ENCODE data around the gene NINJ1.

NINJ1 gene

DNA sequence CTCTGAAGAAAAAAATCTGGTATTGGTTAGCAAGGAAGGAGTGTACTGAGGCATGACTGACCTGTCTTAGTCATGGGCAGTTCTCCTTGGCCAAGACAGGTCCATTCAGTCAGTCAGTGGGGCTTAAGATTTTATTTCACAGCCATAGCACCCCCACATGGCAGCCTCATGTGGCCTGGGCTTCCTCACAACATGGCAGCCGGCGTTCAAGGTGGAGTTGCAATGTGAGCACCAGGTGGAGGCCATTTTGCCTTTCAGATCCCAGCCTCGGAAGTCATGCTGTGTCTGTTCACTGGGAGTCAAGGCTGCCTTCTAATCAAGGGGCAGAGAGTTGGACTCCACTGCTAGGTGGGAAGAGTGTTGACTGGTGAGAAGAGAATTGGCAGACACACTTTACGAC, 48.4 kb downstream of the NINJ1 start:
- no peak for DNase-seq

DNA sequence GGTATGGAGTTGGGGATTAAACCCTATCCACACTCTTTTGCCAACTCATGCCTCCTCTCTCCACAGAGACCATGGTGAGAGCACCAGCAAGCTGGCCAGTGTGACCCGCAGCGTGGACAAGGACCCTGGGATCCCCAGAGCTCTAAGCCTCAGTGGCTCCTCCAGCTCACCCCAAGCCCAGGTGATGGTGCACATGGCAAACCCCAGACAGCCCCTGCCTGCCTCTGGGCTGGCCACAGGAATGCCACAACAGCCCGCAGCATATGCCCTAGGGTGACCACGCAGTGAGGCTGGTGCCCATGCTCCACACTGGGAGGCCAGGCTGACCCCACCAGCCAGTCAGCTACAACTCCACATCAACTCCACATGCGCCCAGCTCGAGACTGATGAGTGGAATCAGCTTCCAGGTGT, 49.6 kb downstream of the NINJ1 start:
- DNase-seq: no peak

DNA sequence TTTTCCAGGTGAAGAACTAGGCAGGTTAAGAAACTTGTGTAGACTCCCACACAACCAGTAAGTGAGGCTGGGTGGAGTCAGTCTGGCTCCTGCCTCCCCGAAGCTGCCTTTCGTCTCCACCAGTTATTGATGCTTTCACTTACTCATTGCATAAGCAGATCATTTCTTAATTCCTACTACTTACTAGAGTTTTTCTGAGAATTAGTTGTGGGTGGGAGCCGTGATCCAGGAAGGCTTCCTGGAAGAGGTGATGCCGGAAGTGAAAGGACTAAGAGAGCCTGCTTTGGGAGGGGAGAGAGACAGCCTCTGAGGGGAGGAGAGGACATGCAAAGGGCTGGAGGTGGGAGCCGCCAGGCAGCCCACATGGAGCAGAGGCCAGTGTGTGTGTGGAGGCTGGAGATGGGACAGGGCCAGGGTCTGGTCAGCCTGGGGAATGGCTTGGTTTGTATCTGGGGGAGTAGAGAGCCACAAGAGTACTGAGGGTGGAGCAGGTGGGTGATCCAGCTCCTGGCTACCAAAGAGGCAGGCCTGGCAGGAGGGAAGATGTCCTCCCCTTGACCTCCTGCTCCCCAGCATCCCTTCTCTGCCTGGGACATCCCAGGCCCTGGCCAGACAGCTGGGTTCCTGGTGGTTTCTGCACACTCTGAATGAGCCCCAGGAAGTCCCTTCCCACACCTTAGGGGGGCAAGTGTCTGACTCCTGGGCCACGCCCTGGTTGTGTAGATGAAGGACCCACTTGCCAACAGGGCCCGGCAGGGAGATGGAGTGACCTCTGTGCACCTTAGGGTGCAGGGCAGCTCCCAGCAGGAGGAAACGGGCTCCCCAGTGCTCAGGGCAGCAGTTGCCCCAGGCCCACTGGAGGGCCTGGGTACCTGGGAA, 50.2 kb downstream of the NINJ1 start:
- DNase-seq: no peak

DNA sequence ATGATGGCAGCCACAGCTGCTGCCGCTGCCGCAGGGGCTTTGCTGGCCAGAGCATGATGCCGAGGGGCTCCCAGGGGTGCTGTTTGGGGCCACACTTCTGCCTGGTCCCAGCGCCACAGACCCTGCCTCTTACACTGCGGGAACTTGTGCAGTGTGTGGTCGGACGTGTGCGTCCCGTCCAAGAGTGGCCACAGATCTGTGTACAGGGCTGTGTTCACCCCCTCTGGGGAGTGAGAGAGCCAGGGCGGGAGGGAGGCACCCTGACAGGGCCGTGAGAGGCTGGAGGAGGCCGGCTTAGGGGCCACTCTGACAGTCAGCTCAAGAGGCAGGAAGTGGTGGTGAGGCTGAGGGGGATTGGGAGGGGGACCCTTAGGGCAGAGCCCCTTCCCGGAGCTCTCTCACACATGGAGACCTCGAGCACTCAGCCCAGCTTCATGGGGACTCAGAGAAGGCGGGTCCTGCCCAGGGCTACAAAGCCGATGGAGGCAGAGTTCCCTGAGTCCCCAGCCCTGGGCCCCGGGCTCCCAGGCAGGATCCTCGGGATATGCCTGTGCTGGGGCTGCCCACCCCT, 51.1 kb downstream of the NINJ1 start:
- DNase-seq: no peak

DNA sequence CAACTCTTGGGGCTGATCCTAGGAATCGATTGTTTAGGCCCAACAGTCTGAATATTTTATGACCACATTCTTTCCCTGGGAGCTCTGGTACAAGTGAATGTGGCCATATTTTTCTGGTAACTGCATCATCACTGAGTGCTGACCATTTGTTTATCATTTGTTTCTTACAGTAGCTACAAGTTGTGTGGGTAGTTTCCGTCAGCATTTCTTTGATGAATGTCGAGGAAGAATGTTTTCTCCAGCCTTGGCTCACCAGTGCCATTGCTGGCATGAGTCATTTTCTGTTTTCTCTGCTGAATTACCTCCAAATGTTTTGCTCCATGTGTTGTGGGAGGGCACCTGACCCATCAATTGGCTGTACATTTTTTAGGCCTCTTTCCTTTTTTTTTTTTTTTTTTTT, 52.1 kb downstream of the NINJ1 start:
- no peak for DNase-seq

DNA sequence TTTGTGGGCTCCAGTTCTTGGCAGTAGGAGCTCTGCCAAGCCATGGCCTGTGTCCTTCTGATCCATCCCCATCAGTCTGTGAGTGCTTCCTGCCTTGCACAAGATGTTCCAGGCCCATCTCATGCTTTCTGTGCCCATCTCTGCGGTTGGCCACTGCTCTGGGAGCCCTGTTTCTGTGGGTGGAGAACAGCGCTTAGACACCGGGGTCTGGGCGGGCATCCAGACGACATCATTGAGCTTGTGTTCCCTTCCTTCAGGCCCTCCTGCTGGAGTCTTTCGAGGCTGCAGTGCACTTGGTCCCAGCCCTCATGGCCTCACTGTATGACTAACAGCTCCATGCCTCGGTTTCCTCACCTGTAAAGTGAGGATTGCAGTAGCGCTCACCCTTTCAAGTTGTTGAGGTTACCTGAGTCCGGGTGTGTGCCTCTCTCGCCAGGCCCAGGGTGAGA, 52.9 kb downstream of the NINJ1 start:
- DNase-seq: no peak

DNA sequence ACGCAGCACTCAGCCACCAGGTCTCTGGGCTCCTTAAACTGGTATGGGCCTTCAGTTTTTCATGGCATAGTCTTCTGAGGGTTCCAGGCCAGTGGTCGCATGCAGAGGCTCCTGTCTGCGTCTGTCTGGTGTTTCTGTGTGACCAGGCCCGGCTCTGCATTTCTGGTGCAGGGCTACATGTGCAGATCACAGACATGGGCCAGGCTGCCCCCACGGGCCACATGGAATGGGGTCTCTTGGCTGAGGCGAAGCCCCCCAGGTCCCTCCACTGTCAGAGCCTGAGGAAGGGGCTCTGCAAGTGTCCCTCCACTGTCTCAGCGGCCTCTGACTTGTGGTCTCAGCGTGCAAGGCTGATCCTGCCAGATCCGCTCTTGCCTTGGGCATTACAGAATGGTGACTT, 53.6 kb downstream of the NINJ1 start:
- no peak for DNase-seq

DNA sequence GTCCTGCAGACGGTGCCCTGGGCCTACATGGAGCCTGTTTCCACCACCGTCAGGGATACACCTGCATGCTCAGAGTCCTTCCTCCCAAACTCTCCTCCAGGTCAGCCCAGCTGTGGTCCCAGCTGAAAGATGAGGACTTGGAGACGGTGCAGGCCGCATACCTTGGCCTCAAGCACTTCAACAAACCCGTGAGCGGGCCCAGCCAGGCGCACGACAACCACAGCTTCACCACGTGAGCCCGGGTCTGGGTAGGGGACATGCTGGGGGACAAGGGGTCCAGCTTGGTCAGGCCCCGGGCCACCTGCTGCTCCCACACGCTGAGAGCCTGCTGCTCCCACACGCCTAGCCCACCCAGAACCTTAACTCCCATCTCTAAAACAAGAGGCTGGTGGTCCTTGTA, 54.7 kb downstream of the NINJ1 start:
- DNase-seq: no peak

DNA sequence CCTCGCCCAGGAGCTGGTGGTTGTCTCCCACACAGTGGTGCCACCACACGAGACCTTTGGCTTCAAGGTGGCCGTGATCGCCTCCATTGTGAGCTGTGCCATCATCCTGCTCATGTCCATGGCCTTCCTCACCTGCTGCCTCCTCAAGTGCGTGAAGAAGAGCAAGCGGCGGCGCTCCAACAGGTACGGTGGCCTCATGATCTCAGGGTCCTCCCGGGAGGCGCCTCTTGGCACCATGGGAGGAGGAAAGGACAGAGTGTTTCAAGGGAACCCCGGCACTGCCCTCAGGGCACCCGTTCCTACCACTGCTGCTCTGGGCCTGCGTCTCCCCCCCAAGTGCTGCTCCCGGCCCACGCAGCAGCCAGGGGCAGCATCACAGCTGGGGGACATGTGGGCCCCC, 56.2 kb downstream of the NINJ1 start:
- no peak for DNase-seq

DNA sequence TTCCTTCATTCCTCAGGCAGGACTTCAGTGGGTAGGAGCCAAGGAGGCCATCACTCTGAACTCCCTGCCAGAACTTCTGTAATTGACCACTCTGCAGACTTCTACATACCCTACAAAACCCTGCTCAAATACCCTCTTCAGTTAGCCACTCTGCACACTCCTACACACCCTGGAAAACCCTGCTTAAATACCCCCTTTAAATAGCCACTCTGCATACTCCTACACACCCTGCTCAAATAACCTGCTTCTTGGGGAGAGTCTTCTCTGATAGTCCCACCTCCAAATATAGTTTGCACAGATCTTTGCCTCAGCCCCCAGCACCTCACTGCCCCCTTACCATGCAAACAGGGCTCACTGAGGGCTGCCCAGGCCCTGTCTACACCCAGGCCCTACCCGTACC, 56.7 kb downstream of the NINJ1 start:
- DNase-seq: no peak

DNA sequence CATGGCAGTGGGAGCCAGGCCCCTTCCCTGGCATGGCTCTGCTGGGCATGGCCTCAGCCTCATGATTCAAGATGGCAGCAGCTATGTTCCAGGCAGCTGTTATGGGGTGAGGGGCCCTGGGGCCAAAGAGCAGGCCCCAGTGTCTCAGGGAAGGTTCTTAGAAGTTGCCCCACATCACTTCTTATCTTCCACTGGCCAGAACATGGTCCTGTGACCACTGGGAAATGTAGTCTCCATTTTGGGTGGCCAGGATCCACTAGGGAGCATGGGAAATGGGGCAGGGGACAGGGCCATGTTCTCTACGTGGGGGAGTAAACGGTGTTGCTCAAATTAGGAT, 57.3 kb downstream of the NINJ1 start:
- DNase-seq: no peak

DNA sequence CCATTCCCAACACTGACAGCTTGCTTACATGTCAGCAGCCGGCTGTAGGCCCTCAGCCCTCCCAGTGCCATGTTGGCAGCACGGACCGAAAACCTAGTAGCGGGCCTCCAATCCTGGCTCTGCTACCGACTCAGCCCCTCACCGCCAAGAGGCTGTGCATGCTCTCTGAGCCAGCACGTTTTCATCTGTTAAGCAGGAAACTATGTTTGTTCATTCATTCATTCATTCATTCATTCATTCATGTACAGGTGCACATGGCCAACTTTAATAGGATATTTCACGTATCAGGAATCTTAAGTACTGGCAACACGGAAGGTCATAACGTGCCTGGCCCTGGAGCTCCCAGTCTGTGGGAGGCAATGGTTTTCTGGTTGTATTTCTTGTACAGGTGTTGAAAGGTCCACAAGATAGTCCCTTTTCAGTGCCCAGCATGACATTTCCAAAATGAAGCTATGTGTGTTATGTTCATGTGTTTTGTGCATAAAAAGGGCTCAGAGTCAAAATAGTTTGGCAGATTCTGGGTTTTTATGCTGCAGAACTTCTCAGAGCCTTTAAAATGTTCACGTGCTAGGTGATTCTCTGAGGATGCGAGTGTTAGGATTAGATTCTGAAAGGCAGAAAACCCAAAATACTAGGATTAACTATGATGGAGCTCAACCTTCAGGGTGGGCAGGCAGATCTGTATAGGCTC, 57.8 kb downstream of the NINJ1 start:
- no peak for DNase-seq

DNA sequence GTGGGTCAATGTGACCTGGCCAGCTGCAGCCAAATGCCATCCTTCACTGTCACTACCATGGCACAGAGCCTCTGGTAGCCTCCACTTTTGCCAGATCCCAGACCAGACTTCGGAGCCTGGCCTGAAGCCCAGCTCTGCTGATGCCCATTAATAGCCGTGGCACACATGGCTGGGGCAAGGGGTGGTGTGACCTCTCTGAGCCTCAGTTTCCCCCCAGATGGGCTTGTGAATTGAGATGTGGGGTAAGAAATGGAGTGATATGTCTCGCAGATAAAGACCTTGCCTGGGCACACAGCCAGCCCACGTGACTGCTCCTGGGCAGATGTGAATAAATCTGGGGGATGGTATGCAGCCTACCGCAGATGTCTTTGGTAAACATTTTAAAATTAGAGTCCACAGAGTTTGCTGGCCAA, 61.7 kb downstream of the NINJ1 start:
- DNase-seq: no peak

All from NCI-H748 treated with DMSO at 0.1 percent for 48 hours (cell line).